Testis (tissue), 3 donors: ENCODE data around the gene MYO1G. TPM values are rescaled to one million over a fixed set of nuclear protein-coding genes. Genes with fewer than 3 reads are reported as not detected.

ENCODE experiments used
- DNase-seq: peaks from one replicate; pipeline ENCODE4 v3.0.0-alpha.2; 2019
- H3K27ac ChIP-seq, 2 donors: fragments of 200-600 bp; sonication (generic); one replicate each; pipeline ENCODE4 v1.5.1; 2019
- H3K27me3 ChIP-seq: fragments of 200-600 bp; sonication (generic); one replicate; pipeline ENCODE4 v1.5.1; 2019
- H3K36me3 ChIP-seq: fragments of 200-600 bp; sonication (generic); one replicate; pipeline ENCODE4 v1.5.1; 2017; ENCODE audit warnings: low read depth; ENCODE audit errors: missing control alignments
- H3K4me1 ChIP-seq: fragments of 200-600 bp; sonication (generic); one replicate; pipeline ENCODE4 v1.5.1; 2019
- H3K4me3 ChIP-seq, 2 donors: fragments of 200-600 bp; sonication (generic); one replicate each; pipeline ENCODE4 v1.5.1; 2017 to 2019
- H3K9me3 ChIP-seq: fragments of 200-600 bp; sonication (generic); one replicate; pipeline ENCODE4 v1.5.1; 2017
- POLR2A ChIP-seq: fragments of 450-650 bp; IDR thresholded peaks from one replicate; pipeline ENCODE4 v1.6.1; 2017; ENCODE audit warnings: antibody characterized with exemption, mild to moderate bottlenecking, moderate library complexity
- WGBS, 2 donors: methylation state at CpG; one replicate each; pipeline ENCODE4 v1.1.5; 2018; 5-methylcytosine and 5-hydroxymethylcytosine counted together
- intact Hi-C: fragments of 100-400 bp; cut with DNase I; formaldehyde crosslinking; loops from one replicate; pipeline ENCODE4 v1.15.1; 2023; ENCODE audit warnings: low total_unique reads
- polyA plus RNA-seq: library from polyadenylated mRNA; stranded (reverse); fragments of 350-450 nt; fragmentation: Illumina TruSeq; extraction: RNeasy Lipid Tissue Mini Kit (QIAGEN cat#74804); gene quantifications from one replicate; pipeline ENCODE4 v1.2.3, GENCODE V29; 2014; ENCODE audit warnings: low read depth, low replicate concordance; ENCODE audit not compliant: insufficient read depth
- total RNA-seq, 2 donors: library from RNA; depleted of rRNA; stranded (reverse); fragments of >200 nt; gene quantifications; one replicate each; pipeline ENCODE4 v1.2.3, GENCODE V29; 2016
- TF ChIP-seq, protein P1 (sequence below), 3 experiments: fragments of 450-650 bp in 2 of 3; fragments of 200-600 bp in 1 of 3; sonication (generic) in 1 of 3; IDR thresholded peaks; one replicate each; pipeline ENCODE4 v1.5.1; 2016 to 2019; ENCODE audit warnings: antibody characterized with exemption in 3 of 3, mild to moderate bottlenecking in 2 of 3, moderate library complexity in 1 of 3

The MYO1G gene
- total and polyA plus RNA-seq, 3 donors from 2014 or later: 0.63 to 2.5 (median 1.7) TPM

DNA sequence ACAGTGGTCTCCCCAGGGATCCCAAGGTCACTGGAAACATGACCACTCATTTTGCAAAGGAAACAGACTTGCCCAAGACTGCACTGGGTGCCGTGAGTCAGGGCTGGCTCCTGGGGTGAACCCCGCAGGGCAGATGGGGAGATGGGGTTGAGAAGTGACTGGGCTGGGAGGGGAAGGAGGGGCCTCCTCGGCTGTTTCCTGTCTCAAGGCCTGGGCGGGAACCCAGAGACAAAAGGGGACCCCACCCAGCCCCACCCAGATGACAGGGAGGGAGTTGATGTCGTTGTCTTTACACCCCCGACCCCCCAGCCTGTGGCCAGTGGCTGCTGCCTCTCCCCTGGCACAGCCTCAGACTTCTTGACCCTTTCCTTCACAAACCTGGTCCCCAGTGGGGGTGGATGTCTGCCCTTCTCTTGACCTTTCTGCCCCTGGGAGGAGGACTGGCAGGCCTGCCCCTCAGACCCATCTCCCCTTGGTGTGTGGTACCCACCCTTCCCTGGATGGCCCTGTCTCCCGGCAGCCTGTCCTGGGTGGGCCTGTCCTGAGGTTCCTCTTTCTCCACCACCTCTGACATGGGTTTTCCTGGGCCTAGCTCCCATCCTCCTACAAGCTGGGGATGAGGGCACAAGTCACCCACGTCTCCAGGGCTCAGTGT is 1.4 kb downstream of the MYO1G start:
- 73 to 76% methylated on average over 5 to 8 of the region's 8 CpGs for WGBS, 2 donors
- Histone ChIP-seq H3K4me3 (no peak overlapping the region), H3K36me3 (no peaks in the 10 kb centered on the region), H3K27ac (no peak overlapping the region), H3K4me1 (no peaks in the 10 kb centered on the region), H3K27me3 (no peaks in the 10 kb centered on the region), H3K9me3 (no peaks in the 10 kb centered on the region)
- intact Hi-C loops: loop anchor here (10.0 kb wide), 1 partner anchor 157 kb away; no protein-coding TSS in a partner anchor
- TF ChIP-seq, protein P1, sequence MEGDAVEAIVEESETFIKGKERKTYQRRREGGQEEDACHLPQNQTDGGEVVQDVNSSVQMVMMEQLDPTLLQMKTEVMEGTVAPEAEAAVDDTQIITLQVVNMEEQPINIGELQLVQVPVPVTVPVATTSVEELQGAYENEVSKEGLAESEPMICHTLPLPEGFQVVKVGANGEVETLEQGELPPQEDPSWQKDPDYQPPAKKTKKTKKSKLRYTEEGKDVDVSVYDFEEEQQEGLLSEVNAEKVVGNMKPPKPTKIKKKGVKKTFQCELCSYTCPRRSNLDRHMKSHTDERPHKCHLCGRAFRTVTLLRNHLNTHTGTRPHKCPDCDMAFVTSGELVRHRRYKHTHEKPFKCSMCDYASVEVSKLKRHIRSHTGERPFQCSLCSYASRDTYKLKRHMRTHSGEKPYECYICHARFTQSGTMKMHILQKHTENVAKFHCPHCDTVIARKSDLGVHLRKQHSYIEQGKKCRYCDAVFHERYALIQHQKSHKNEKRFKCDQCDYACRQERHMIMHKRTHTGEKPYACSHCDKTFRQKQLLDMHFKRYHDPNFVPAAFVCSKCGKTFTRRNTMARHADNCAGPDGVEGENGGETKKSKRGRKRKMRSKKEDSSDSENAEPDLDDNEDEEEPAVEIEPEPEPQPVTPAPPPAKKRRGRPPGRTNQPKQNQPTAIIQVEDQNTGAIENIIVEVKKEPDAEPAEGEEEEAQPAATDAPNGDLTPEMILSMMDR (IDR thresholded peaks at IDR 0.05): no peak
- TF ChIP-seq POLR2A: no peak
- DNase-seq: no peak

DNA sequence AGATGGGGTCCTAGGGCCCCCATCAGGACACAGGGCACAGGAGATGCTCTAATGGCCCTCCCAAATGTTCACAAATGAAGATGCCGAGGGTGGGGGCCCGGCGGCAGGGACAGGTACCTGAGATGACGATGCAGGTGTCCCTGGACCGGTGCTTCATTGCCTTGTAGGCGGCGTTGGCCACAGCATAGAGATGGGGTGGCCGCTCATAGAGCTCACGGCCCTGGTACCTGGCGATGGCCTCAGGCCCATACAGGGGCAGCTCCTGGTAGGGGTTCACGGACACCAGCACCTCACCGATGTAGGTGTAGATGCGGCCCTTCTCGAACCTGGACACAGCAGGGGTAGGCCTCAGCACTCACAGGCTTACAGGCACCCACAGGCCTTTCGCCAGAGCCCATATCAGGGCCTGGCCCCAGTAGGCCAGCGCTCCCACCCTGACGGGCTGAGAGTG is 2.0 kb downstream of the MYO1G start:
- Histone ChIP-seq H3K4me3 (no peak overlapping the region), H3K36me3 (no peaks in the 10 kb centered on the region), H3K9me3 (no peaks in the 10 kb centered on the region), H3K27me3 (no peaks in the 10 kb centered on the region), H3K27ac (no peak overlapping the region), H3K4me1 (no peaks in the 10 kb centered on the region)
- DNase-seq: no peak
- TF ChIP-seq, protein P1 (IDR thresholded peaks at IDR 0.05): no peak
- no peak for TF ChIP-seq POLR2A
- intact Hi-C loops: loop anchor here (10.0 kb wide), 1 partner anchor 158 kb away; no protein-coding TSS in a partner anchor
- 88 to 96% methylated on average over 6 to 17 of the region's 17 CpGs for WGBS, 2 donors

DNA sequence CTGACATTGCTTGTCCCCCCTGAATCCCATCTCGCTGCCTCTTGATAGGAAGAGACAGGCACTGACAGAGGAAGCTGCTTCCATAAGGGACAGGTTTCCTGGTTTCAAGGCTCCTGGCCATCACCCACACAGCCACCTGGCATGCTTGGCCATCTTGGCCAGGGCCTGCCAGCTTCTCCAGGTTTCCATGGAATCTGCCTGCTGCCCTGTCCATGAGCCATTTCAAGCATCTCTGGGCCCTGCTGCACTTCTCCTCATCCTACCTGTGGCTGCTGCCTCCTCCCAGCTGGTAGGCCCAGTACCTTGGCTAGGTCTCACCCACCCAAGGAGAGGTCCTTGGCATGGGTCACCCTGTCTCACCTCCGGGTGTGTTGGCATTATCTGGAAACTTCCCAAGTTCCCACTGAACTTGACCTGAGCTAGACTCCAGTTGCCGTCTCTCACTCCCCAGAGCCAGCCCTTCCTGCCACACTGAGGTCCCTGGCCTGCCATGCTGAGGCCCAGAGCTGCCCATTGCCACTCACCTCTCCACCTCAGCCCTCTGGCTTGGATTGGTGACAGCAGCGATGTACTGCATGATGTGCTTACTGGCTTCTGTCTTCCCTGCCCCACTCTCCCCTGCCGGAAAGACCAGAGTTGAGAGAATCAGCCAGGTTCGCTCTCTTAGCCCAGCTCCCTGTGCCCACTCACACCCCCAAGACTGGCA is 2.6 kb downstream of the MYO1G start:
- intact Hi-C loops: loop anchor here (10.0 kb wide), 1 partner anchor 159 kb away; no protein-coding TSS in a partner anchor

DNA sequence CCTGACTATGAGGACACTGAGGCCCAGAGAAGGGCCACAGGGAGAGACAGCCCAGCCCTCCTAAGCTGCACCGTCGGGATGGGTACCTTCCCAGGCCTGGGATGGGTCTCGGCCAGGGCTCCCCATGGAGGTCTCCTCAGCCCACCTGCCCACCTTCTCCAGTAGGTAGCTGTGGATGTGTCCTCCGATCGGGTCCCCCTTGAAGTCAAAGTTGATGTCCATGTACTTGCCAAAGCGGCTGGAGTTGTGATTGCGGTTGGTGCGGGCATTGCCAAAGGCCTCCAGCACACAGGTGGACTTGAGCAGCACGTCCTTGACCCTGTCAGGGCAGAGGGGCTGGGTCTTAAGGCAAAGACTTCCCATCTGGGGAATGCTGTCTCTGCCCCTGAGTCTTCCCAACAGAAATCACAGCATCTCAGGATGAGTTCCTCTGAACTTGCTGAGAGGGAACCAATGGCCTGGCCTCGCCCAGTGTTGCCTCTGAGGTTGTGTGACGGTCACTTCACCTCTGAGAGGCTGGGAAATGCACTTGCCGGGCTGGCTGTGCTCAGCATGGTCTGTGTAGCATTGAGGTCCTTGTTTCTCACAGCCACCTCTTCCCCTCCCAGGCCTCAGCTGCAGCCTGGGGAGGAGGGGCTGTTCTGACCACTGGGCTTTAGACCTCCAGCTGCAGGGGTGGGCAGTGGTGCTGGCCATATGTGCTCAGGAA is 3.3 kb downstream of the MYO1G start:
- no peak for DNase-seq
- H3K27ac ChIP-seq: no peak overlapping the region
- 90 to 95% methylated on average over 3 to 12 of the region's 12 CpGs for WGBS, 2 donors
- H3K4me1 ChIP-seq: no peaks in the 10 kb centered on the region
- no peak for TF ChIP-seq POLR2A
- TF ChIP-seq, protein P1 (IDR thresholded peaks at IDR 0.05): no peak
- no peak overlapping the region for H3K4me3 ChIP-seq
- H3K27me3 ChIP-seq: no peaks in the 10 kb centered on the region
- intact Hi-C loops: loop anchor here (10.0 kb wide), 1 partner anchor 159 kb away; no protein-coding TSS in a partner anchor
- no peaks in the 10 kb centered on the region for H3K9me3 ChIP-seq
- H3K36me3 ChIP-seq: no peaks in the 10 kb centered on the region

More for the DNA sequence above, 2.6 kb downstream of the MYO1G start:
- Histone ChIP-seq H3K9me3 (no peaks in the 10 kb centered on the region), H3K36me3 (no peaks in the 10 kb centered on the region), H3K4me3 (no peak overlapping the region), H3K27ac (no peak overlapping the region), H3K4me1 (no peaks in the 10 kb centered on the region), H3K27me3 (no peaks in the 10 kb centered on the region)
- WGBS, 2 donors: 89 to 94% methylated on average over 3 to 6 of the region's 6 CpGs
- TF ChIP-seq, protein P1 (IDR thresholded peaks at IDR 0.05): no peak
- TF ChIP-seq POLR2A: no peak
- DNase-seq: no peak
